GM18951 (cell line): ENCODE results near the gene MIEF2.

ENCODE experiments used
- POLR2A ChIP-seq: IDR thresholded peaks from 4 replicates; pipeline ENCODE4 v1.6.1; 2011; ENCODE audit warnings: mild to moderate bottlenecking; ENCODE audit not compliant: insufficient read length, insufficient read depth; ENCODE audit errors: extremely low read depth
- in situ Hi-C: fragments of 300-500 bp; cut with MboI; formaldehyde crosslinking; loops from one replicate; pipeline ENCODE4 v1.12.0; 2022; ENCODE audit warnings: low sequenced_read_pairs, mixed read lengths, inconsistent platforms; ENCODE audit not compliant: unreplicated experiment

The MIEF2 gene

DNA sequence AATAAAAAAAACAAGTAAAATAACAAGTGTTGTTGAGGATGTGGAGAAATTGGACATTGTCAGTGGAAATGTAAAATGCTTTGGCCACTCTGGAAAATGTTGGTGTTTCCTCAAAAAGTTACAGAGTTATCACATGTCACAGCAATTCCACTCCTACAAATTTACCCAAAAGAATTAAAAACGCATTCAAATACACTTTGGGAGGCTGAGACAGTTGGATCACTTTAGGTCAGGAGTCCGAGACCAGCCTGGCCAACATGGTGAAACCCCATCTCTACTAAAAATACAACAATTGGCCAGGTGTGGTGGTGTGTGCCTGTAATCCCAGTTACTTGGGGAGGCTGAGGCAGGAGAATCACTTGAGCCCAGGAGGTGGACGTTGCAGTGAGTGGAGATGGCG, 48.7 kb downstream of the MIEF2 start:
- in situ Hi-C loops = no loop called here
- no peak for TF ChIP-seq POLR2A

DNA sequence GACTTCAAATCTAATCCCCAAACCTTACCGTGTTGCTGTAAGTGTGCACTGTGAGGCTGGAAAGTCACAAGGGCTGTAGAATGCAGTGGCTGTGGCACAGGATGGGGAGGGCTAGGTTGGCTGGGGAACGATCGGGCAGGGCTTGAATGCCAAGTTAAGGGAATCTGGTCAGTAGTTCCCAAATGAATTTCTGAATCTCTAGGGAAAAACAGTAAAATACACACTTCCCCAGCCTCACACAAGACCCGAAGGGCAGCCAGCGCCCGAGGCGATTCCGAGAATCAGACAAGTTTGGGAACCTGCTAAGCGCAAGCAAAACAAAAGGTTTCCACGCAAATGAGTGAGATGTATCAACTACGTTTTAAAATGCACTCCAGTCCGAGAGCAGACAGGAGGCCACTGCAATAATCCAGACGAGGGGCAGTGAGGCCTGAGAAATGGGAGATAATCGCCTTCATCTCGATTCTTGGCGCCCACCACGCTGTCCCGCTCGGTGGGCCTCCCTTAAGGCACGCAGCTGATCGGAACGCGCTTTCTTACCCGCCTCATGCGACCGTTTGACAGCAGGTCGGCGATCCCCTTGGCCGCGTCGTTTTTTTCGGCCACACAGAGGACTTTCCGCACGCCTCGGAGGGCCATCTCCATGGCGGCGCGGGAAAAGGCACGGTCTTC, 53.7 kb downstream of the MIEF2 start:
- in situ Hi-C loops = no loop called here
- no peak for TF ChIP-seq POLR2A

DNA sequence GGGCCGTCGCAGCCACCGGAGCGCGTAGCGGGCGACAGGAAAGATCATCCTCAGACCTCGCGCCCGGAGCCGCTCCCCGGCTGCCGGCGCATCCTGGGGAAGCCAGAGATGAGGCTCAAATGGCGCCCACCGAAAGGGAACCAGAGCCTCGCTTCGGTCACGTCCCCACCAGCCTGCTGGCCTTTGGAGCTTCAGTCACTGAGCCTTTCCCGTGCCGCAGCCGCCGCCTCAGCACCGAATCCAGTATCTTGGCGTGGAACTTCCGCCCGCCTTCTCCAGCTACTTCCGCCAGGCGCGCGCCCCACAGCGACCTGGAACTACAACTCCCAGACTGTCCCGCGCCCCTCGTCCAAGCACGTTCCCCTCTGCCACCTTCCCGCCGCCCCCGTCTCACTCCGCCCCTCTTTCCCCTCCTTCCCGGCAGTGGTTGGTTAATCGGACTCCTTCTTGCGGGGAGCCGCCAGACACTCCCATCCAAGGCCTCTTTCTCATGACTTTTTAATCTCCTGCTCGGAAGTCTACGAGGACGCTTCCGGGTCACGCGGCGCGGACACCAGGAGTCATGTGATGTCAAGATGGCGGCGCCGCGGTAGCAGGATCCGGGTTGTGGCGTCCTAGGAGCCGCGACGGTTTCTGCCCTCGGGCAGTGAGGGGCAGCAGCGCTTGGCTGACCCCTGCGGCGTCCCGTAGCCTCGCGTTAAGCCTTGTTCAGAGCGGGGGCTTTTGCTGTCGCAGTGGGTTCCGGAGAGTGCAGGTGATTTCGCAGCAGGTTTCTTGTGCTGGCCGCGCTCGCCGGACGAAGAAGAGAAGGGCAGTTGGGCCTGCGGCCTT, 54.5 kb downstream of the MIEF2 start, which contains the start of the genes SMCR8 and TOP3A:
Gene SMCR8 (plus strand): TSS at position 563 of the 831 bp plus-strand sequence. CDS start 497 bp downstream, outside the sequence.
Gene TOP3A (minus strand): TSS at position 264 of the 831 bp plus-strand sequence. CDS start 216 bp downstream, at position 48.
- peak; percentile 79 for TF ChIP-seq POLR2A
- in situ Hi-C loops = no loop called here

DNA sequence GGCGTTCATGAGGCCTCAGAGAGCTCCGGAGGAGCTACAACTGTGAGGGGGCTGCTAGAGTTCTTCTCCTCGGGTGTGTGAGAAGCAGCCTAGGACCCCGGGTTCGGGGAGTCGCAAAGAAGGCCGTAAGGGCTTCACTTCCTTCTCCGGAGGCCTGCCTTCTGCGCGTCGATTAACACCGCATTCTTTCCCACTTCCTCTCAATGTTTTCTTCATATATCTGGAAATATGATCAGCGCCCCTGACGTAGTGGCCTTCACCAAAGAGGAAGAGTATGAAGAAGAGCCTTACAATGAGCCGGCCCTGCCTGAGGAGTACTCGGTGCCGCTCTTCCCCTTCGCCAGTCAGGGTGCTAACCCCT, 55.1 kb downstream of the MIEF2 start:
- no peak for TF ChIP-seq POLR2A
- in situ Hi-C loops = no loop called here

DNA sequence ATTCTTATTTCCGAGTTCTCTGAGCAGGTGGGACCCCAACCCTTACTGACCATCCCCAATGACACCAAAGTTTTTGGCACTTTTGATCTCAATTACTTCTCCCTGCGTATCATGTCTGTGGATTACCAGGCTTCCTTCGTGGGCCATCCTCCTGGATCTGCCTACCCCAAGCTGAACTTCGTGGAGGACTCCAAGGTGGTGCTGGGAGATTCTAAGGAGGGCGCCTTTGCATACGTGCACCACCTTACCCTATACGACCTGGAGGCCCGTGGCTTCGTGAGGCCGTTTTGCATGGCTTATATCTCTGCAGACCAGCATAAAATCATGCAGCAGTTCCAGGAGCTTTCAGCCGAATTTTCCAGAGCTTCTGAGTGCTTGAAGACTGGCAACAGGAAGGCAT, 55.5 kb downstream of the MIEF2 start:
- in situ Hi-C loops = no loop called here
- TF ChIP-seq POLR2A = no peak
